Renal cortex interstitium (tissue), 11 donors: ENCODE results near the gene GALNT2. TPM values are rescaled to one million over a fixed set of nuclear protein-coding genes. Genes with fewer than 3 reads are reported as not detected.

ENCODE experiments used
- DNase-seq, 11 donors: peaks; one replicate each; pipeline ENCODE4 v3.0.0-alpha.2; 2013; ENCODE audit warnings: low read depth in 9 of 11, low spot score in 4 of 11; ENCODE audit errors: extremely low read depth in 1 of 11
- polyA plus RNA-seq, 3 donors: library from polyadenylated mRNA; unstranded; fragments of 120-200 nt; gene quantifications; one replicate each; pipeline ENCODE4 v1.2.1, GENCODE V29; 2013; ENCODE audit not compliant: insufficient read length in 3 of 3

The GALNT2 gene
- polyA plus RNA-seq, 3 donors, result 57.1 to 65.1 (median 59.2) TPM

DNA sequence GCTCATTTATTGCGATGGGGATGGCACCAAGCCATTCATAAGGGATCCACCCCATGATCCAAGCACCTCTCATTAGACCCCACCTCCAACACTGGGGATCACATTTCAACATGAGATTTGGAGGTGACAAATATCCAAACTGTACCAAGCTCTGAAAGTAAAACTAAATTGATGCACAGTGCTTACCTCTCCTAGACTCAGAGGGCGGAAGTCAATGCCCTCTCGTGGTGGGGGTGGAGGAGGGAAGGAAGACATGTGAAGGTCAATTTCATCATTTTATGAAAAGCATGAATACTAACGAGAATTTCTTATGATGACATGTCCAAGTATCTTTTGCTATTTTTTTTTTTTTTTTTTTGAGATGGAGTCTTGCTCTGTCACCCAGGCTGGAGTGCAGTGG lies 239.1 kb downstream of the GALNT2 start:
- DNase-seq, result no peak

GRCh38 chr1:230307213-230307612 lies 240.2 kb downstream of the GALNT2 start:
- DNase-seq, result no peak

GRCh38 chr1:230308039-230308438 lies 241.0 kb downstream of the GALNT2 start:
- DNase-seq, result peak in 1 of 11 donors; percentile 17

DNA sequence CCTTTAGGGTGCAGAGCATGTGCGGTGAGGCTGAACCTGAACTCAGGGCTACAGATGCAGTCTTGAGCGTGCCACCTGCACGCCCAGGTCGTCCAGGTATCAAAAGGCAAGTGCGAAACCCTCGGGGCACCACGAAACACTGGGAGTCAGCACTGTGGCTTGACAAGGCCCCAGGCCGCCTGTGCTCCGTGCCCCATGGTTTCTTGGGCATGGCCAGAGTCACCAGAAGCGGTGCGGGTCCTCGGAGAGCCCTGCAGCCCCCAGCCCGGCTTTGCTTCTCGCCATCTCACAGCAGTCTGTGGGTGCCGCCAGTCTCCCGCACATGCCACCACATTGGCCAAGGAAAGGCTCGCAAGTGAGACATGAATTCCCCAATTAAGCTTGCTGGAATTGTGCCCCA lies 241.8 kb downstream of the GALNT2 start:
- no peak for DNase-seq

DNA sequence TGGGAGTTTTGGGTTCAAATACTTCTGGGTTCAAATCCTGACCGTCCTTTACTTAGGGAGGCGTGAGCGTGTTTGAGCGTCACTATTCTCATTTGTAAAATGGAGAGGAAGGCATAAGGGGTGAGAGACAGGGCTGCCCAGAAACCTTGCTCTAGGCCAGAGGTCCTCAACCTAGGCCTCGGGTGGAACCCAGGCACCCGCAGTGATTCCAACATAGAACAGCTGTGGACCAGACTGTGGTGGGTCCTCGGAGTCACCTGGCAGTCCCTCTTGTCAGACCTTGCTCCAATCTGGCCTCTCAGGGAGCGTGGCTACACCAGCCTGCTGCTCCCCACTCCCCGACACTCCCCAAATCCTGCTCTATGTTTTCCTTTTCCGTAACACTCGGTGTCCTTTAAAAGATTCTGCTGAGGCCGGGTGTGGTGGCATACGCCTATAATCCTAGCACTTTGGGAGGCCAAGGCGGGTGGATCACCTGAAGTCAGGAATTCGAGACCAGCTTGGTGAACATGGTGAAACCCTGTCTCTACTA lies 242.7 kb downstream of the GALNT2 start:
- DNase-seq, result no peak

- peak; percentile 45 to 75 (median 67) for DNase-seq
These were observed 243.5 kb downstream of the GALNT2 start for GRCh38 chr1:230310381-230311163.

DNA sequence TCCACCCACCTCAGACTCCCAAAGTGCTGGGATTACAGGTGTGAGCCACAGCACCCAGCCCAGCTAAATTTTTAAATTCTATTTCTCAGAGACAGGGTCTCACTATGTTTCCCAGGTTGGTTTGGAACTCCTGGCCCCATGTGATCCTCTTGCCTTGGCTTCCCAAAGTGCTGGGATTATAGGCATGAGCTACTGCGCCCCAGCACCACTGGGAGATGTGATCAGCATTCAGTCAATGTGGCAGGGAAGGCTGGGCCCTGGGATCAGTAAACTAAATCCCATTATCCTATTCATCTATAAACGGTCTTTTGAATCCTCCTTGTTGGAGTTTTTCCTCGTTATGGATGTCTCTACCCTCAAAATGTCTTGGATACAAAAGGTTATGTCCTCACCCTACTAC lies 245.6 kb downstream of the GALNT2 start:
- no peak for DNase-seq

GRCh38 chr1:230313453-230314141 lies 246.6 kb downstream of the GALNT2 start:
- no peak for DNase-seq

GRCh38 chr1:230314142-230314470 lies 247.1 kb downstream of the GALNT2 start:
- no peak for DNase-seq

DNA sequence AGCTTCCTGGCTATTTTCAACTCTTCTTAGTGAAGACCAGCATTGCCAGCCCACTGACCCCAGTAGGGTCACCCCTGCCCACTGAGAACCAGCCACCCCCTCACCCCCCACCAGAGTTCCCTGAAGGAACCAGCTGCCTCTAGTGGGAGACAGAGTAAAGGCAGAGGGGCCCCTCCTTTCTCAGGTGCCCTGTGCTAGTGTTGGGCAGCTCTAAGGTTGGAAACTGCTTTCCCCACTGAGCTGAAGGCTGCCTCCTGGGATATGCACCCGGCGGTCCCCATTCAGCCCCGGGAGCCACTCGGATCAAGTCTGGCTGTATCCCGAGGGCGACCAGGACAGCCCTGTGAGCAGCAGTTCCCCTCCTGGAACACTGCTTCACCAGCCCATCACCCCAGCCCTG lies 248.1 kb downstream of the GALNT2 start:
- DNase-seq, result no peak

DNA sequence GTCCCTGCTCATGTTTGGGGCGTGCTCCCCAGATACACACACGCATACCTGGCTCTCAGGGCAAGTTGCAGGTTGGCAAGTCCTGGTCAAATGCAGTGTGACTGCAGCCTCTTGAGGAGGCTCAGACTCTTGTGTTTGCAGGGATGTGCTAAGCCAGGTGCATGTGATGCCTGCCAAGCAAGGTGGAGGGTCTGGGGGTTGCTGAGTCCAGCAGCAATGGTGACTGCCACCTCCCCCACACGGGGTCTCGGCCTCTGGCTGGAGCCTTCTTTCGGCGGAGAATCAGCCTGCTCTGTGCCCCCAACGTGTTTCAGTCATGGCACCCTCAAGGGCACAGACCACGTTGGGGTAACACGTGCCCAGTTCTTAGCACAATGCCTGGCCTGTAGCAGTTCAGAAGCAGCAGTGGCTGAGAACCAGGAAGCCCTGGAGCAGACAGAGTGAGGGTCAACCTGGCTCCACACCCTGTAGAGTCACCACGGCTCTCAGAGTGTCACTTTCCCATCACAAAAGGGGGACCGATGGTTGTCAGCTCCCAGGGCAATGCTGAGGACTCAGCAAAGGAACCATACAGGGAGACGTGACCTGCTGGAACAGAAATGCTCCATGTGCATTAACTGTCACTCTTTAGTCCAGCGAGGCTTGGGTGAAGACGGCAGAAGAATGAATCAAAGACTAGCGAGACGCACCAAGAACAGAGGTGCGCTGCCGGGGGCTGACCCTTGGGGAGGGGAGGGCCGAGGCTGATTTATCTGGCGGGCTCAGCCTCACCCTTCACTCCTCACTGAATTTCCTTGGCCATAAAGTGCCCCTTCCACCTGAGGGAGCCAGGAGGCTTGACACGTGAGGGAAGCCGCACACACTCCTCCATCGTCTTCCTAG lies 250.1 kb downstream of the GALNT2 start:
- DNase-seq, result no peak

GRCh38 chr1:230317823-230318819 lies 251.1 kb downstream of the GALNT2 start:
- DNase-seq, result no peak

GRCh38 chr1:230319014-230319747 lies 252.1 kb downstream of the GALNT2 start:
- no peak for DNase-seq

- no peak for DNase-seq
These were observed 253.8 kb downstream of the GALNT2 start for GRCh38 chr1:230320804-230321203.

- DNase-seq, result no peak
These were observed 254.3 kb downstream of the GALNT2 start for GRCh38 chr1:230321341-230321740.

DNA sequence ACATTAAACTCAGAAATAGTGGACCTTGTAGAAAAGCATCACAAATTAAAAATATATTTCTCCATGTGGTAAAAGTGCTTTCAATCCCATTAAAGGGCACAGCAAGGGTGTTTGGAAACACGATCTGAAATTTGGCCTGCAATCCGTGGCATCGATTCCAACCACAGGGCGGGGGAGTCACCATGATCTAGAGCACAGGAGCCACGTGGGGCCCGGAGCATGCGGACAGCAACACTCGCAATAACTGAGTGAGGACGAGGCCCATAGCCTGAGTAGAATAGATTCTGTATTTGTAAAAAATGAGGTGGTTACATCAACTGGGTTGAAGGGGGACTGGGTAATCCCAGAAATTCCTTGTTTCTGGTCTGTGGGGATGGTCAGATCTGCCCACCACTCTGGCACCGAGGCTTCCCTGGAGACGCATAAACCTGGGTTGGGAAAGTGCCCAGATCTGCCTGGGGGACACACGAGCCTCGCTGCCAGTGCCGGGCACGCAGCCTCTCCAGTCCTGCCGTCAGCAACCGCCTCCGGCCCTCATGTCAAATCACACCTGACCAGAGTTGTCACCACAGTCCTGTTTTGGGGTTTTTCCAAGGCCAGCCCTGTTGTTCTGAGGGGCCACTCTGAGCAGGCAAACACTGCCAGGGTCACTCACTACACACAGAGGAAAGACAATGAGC lies 254.8 kb downstream of the GALNT2 start:
- no peak for DNase-seq

DNA sequence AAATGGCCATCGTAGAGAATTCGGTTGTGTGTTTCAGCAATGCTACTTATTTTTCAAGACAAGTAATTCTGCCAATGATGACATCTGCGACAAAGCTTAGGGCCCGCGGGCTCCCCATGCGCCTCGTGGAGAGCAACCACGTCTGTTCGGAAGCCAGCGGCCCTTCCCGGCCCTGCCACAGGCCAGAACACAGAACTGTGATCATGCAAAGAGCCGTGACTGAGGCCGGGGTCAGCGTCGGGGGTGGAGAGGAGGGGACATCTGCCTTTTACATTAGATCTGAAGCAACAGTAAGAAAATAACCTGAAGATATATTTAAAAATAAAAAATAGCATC lies 255.4 kb downstream of the GALNT2 start:
- DNase-seq, result no peak
